ENCODE measurements around the gene TMBIM1. TPM values are rescaled to one million over a fixed set of nuclear protein-coding genes. Genes with fewer than 3 reads are reported as not detected.
"Not testable (repeated sequence)": the region's sequence is repeated elsewhere in the genome, so short reads cannot be mapped to it uniquely, and the experiment has no call there.

Gene TMBIM1
- polyA plus RNA-seq, 1 of the 3 experiments (the other 2 are of a cell fraction): 7.8 TPM

- H3K4me3 ChIP-seq (ENCODE audit: low read depth in 2 of 2, low read length in 1 of 2): no peak overlapping the region
- no peaks in the 10 kb centered on the region for H3K9me3 ChIP-seq
- DNase-seq: no peak
- H3K36me3 ChIP-seq (replicated peaks in 1 of 2; ENCODE audit: control insufficient read depth in 1 of 2, insufficient read depth in 2 of 2, low read length in 1 of 2): no peaks in the 10 kb centered on the region
- no peaks in the 10 kb centered on the region for H3F3A ChIP-seq (replicated peaks; ENCODE audit: insufficient read depth)
- TF ChIP-seq RCOR1 (IDR thresholded peaks at IDR 0.05; ENCODE audit: low read length) (no peak), MEF2A (IDR thresholded peaks at IDR 0.05; ENCODE audit: borderline replicate concordance, low read depth) (no peak), MAX (IDR thresholded peaks at IDR 0.05; ENCODE audit: low read depth) (no peak), NFIC (IDR thresholded peaks at IDR 0.05; ENCODE audit: borderline replicate concordance) (no peak), YY1 (IDR thresholded peaks at IDR 0.05; ENCODE audit: low read depth) (no peak), RAD21 (IDR thresholded peaks at IDR 0.05; ENCODE audit: low read length) (no peak), SMC3 (IDR thresholded peaks at IDR 0.05; ENCODE audit: low read depth, low read length) (no peak), PBX3 (IDR thresholded peaks at IDR 0.05) (no peak), MXI1 (IDR thresholded peaks at IDR 0.05; ENCODE audit: low read depth, low read length) (no peak), REST (IDR thresholded peaks at IDR 0.05; ENCODE audit: low read depth, low read length) (no peak)
- no peaks in the 10 kb centered on the region for H3K9me2 ChIP-seq
- H3K79me2 ChIP-seq (ENCODE audit: insufficient read depth): no peaks in the 10 kb centered on the region
- no peak overlapping the region for H2AFZ ChIP-seq (ENCODE audit: low read depth)
- ChIA-PET CTCF (interaction anchor here (3.0 kb wide), 1 partner anchor 11 kb away, joined by 12 read pairs; no protein-coding TSS in a partner anchor), POLR2A (no interaction called here)
- H3K4me2 ChIP-seq: no peak overlapping the region
- no peaks in the 10 kb centered on the region for H4K20me1 ChIP-seq (ENCODE audit: insufficient read depth)
- H3K9ac ChIP-seq: no peak overlapping the region
- H3K27me3 ChIP-seq (ENCODE audit: insufficient read depth): no peaks in the 10 kb centered on the region
- H3K4me1 ChIP-seq (ENCODE audit: control insufficient read depth in 1 of 2, insufficient read depth in 2 of 2, low read depth in 1 of 2, low read length in 1 of 2): no peaks in the 10 kb centered on the region
- 52% methylated on average over 2 of the region's 2 CpGs for WGBS (ENCODE audit: low lambda C conversion rate)
- no peak overlapping the region for H3K27ac ChIP-seq (ENCODE audit: low read depth in 2 of 2, low read length in 1 of 2)
Observed at GRCh38 chr2:218312267-218312756, 20.0 kb upstream of the TMBIM1 start.

GRCh38 chr2:218311541-218312266 is 19.4 kb upstream of the TMBIM1 start:
- H4K20me1 ChIP-seq (ENCODE audit: insufficient read depth); H3K9me2 ChIP-seq; H3K4me2 ChIP-seq; DNase-seq; H3K27ac ChIP-seq (ENCODE audit: low read depth in 2 of 2, low read length in 1 of 2); H3K36me3 ChIP-seq (replicated peaks in 1 of 2; ENCODE audit: control insufficient read depth in 1 of 2, insufficient read depth in 2 of 2, low read length in 1 of 2); POLR2A ChIA-PET; H3K9me3 ChIP-seq; H2AFZ ChIP-seq (ENCODE audit: low read depth); H3K27me3 ChIP-seq (ENCODE audit: insufficient read depth); H3K4me1 ChIP-seq (ENCODE audit: control insufficient read depth in 1 of 2, insufficient read depth in 2 of 2, low read depth in 1 of 2, low read length in 1 of 2); H3K79me2 ChIP-seq (ENCODE audit: insufficient read depth); H3K9ac ChIP-seq; H3F3A ChIP-seq (replicated peaks; ENCODE audit: insufficient read depth); H3K4me3 ChIP-seq (ENCODE audit: low read depth in 2 of 2, low read length in 1 of 2): not testable (repeated sequence)
- CTCF ChIA-PET: interaction anchor here (3.0 kb wide), 1 partner anchor 10 kb away, joined by 12 read pairs; no protein-coding TSS in a partner anchor
- 85% methylated on average over 11 of the region's 11 CpGs for WGBS (ENCODE audit: low lambda C conversion rate)
